Choroid plexus epithelial cell (primary cell): Measurements from ENCODE around the gene DYTN.

Experiments used
- DNase-seq: peaks from one replicate; pipeline ENCODE4 v3.0.0-alpha.2; 2010; ENCODE audit warnings: low read depth
- H3K4me3 ChIP-seq: 2 replicates; pipeline ENCODE4 v1.5.1; 2011; ENCODE audit warnings: low read depth, mild to moderate bottlenecking, control low read depth, low read length, moderate library complexity
- TF ChIP-seq, protein P1 (sequence below): conservative IDR thresholded peaks from 2 replicates; pipeline ENCODE4 v1.5.1; 2011; ENCODE audit warnings: low read depth, mild to moderate bottlenecking, control low read depth, inconsistent platforms, low read length, moderate library complexity

DYTN gene

DNA sequence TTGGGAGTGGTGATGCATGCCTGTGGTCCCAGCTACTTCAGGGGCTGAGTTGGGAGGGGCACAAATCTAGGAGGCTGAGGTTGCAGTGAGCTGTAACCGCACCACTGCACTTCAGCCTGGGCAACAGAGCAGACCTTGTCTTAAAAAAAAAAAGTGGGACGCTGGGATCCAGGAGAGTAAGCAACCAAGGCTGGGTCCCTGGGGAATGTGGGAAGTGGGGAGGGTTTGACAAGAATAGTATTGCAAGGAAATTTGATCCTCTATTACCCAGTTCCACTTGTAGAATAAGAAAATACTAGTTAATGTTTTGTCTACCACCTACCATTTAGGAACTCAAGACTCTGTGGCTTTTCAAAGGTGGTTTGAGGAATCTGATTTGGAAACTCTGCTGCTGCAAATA is 21.1 kb upstream of the DYTN start:
- no peak overlapping the region for H3K4me3 ChIP-seq
- DNase-seq: no peak
- TF ChIP-seq, protein P1, sequence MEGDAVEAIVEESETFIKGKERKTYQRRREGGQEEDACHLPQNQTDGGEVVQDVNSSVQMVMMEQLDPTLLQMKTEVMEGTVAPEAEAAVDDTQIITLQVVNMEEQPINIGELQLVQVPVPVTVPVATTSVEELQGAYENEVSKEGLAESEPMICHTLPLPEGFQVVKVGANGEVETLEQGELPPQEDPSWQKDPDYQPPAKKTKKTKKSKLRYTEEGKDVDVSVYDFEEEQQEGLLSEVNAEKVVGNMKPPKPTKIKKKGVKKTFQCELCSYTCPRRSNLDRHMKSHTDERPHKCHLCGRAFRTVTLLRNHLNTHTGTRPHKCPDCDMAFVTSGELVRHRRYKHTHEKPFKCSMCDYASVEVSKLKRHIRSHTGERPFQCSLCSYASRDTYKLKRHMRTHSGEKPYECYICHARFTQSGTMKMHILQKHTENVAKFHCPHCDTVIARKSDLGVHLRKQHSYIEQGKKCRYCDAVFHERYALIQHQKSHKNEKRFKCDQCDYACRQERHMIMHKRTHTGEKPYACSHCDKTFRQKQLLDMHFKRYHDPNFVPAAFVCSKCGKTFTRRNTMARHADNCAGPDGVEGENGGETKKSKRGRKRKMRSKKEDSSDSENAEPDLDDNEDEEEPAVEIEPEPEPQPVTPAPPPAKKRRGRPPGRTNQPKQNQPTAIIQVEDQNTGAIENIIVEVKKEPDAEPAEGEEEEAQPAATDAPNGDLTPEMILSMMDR: no peak

DNA sequence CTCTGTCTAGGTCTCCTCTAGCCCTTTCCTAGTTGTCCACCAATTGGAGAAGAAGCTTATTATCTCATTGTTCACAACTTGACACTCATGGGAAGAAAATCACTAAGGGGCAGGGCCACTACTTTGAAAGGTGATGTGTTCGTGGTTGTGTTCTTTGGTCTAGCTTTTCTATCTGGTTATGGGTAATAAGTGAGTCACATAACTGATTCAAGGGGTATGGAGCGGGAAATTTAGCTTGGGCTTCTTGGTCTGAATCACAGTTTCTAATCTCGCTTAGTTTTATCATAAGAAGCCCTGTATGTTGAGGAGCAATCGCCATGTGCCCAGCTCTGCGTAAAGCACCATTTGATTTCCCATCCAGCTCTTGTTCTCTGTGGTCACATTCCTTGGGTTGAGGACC is 18.7 kb upstream of the DYTN start:
- H3K4me3 ChIP-seq: no peak overlapping the region
- DNase-seq: no peak

DNA sequence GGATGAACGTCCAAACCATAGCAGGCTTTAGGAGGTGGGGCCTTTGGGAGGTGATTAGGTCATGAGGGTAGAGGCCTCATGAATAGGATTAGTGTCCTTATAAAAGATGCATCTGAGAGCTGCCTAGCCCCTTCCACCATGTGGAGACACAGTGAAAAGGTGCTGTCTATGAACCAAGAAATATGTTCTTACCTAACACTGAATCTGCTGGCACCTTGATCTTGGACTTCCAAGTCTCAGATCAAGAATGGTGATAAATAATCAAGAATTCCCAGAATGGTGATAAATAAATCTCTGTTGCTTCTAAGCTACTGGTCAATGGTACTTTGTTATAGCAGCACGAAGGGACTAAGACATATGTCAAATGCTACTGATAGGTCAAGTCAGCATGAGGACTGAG is 15.1 kb upstream of the DYTN start:
- H3K4me3 ChIP-seq: no peak overlapping the region
- TF ChIP-seq, protein P1: no peak
- DNase-seq: no peak

More for the DNA sequence above, 18.7 kb upstream of the DYTN start:
- TF ChIP-seq, protein P1: no peak

DNA sequence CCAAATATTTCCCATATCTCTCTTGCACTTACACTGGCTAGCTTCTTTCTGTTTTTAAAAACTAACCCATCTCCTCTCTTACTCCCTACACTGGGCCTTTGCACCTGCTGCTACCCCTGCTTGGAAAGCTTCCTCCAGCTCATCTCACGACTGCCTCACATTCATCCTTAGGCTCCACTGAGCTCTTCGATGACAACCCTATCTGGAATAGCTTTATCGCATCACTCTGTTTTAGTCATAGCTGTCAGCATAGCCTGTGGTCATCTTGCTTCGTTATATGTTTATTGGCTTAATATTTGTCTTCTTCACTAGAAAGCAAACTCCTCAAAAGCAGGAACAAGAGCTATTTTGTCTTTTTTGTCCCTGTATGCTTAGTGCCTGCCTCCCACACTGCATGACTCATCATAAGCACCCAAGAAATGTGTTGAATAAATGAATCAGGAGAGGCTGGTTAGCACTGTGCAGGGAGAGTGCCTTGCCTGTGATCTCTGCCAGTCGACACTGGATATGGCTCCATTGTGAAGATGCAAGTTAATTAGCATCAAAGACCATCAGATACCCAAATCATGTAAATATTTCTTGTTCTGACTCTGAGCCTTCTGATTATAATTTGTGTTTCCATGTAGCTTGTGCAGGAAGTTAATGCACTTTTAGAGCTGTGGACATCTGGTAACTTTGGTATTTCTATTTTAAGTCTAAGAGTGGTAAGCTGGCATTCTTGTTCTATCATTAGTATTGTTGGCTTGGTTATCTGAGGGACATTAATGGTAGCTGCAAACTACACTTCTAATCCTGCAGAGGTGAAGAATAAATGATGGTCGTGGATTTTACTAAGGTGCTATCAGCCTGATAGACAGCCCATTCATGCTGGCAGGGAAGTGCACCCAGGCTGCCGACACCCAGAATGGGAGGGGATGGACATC is 10.3 kb upstream of the DYTN start:
- TF ChIP-seq, protein P1: no peak
- peak; percentile 14 for DNase-seq

DNA sequence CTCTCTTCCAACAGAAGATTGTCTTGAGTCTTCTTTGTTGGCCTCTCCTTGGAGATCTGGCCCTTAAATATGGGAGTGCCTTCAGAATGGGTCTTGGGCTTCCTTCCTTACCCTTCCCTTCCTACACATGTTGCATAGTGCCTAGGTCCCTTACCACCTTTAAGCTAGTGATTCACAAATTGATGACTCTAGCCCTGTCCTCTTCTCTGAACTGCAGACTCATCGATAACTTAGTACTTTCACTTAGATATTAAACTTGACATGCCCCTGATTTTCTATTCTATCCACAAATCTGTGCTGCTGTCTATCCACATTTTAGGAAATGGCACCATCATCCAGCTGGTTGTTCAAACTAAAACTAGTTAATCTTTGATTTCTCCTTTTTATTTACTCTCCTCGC is 9.1 kb upstream of the DYTN start:
- DNase-seq: no peak
- TF ChIP-seq, protein P1: no peak
- no peak overlapping the region for H3K4me3 ChIP-seq

More for the DNA sequence above, 10.3 kb upstream of the DYTN start:
- no peak overlapping the region for H3K4me3 ChIP-seq

DNA sequence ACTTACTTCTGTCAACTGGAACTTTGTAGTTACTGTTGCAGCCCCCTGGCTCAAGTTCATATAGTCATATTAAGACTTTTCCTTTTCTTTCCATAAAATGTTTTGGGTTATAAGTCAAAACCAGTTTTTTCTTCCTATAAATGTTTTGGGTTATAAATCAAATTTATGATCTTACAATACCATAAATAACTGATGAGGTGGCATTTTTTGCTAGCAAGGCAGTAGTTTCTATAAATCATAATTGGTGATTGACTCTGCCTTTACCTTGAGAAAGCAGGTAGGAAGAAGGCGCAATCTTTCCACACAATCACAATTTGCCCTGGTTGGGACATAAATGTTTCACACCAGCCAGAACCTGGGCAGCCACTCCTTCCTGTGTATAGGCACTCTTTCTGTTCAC is 5.1 kb upstream of the DYTN start:
- TF ChIP-seq, protein P1: no peak
- no peak for DNase-seq
- H3K4me3 ChIP-seq: no peak overlapping the region

DNA sequence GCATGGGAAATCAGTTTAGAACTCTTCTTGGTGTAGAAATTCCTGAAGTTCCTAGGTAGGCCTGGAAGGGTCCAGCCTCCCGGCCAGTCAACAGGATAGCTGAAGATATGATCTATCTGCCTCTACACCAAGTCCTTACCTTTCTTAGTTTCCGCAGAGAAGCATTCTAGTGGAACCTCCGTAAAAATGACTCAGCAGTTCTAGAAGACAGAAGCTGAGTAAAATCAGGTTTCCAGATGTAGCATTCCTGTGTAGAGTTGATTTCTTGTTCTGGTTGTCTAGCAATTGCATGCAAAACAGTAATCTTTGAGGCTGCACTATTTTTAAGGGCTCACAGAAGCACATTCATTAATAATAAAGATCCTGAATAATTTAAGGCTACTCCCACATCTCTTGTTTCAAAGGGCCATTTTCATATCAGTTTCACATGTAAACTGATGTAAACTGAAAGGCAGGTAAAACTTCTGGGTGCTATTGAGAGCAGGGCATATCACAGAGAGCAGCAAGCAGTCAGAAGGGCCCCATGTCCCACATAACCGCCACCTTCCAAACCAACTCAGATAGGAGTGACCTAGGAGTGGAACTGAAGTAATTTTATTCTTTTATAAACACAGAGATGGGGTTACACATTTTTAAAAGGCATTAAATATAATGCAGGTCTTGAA is 3.2 kb upstream of the DYTN start:
- TF ChIP-seq, protein P1: no peak
- no peak for DNase-seq
- H3K4me3 ChIP-seq: no peak overlapping the region
